ENCODE measurements around the gene MAB21L4. TPM values are rescaled to one million over a fixed set of nuclear protein-coding genes. Genes with fewer than 3 reads are reported as not detected.

MAB21L4 gene
- total RNA-seq, 2 experiments from 2014 or later: not detected

DNA sequence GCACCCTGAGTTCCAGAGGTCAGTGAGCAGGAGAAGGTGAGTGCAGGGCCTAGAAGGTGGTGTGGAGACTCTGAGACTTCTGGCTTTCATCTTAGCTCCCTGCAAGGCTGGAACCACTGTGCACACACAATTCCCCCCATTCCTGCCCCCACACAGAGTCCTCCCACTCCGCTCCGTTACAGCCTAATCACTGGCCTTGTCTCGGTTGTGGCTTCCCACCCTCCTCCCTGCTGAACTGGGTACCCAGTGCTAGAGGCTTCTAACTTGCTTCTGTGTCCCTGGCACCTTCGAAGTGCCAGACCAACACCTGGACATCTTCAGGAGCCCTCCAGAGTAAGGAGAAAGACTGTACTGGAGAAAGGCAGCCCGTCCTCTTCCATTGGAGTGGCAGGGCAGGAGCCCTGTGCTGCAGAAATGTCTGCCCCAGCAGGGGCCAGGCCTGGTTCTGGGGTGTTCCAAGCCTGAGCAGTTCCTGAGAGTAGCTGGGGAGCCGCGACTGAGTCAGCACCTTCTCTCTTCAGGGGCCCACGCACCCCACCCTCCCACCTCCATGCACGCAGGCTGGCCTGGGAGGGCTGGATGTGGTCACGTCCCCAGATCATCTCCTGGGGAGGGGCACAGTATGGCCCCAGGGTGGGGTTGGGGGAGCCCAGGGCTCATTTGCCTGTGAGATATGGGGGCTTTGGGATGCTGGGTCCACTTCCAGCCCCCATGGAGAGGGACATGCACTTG is 33.6 kb upstream of the MAB21L4 start:
- CTCF ChIA-PET: no interaction called here
- H3K27me3 Mint-ChIP-seq (ENCODE audit: low read depth): peaks cover 3% of the 10 kb centered on the region
- H3K4me3 Mint-ChIP-seq: no peak overlapping the region
- DNase-seq: no peak
- intact Hi-C loops (cut with micrococcal nuclease): no loop called here
- H3K4me1 Mint-ChIP-seq (ENCODE audit: low read depth): no peaks in the 10 kb centered on the region
- no peak overlapping the region for H3K27ac Mint-ChIP-seq
- H3K36me3 Mint-ChIP-seq (ENCODE audit: low read depth): no peaks in the 10 kb centered on the region
- H3K9me3 Mint-ChIP-seq: no peaks in the 10 kb centered on the region

DNA sequence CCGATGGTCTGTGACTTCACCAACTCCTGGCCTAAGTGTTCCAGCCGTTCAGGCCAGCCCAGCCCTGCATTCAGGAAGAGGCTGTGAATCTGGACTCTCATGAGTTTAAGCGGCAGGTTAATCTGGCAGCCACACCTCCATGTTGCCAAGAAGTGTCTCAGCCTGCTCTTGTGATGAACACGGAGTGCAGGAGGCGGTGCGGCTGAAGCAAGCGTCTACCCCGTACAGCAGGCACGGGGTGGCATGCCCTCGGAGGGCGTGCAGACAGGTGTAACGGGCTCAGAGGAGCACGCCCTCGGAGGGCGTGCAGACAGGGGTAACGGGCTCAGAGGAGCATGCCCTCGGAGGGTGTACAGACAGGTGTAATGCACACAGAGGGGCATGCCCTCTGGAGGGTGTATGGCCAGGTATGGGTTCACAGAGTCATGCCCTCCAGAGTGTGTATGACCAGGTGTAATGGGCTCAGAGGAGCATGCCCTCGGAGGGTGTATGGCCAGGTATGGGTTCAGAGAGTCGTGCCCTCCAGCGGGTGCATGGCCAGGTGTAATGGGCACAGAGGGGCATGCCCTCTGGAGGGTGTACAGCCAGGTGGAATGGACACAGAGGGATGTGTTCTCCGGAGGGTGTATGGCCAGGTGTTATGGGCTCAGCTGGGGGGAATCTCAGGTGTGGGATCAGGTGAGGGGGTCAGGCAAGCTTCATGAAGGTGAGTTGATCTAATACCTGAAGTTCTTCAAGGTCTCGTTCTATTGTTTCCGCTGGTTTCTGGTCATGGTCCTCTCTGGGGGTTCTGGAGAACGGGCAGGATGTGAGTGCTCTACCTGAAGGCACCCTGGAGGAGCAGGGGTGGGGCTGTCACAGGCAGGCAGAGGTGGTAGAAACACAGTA is 32.8 kb upstream of the MAB21L4 start:
- no peak for DNase-seq
- H3K27ac Mint-ChIP-seq: no peak overlapping the region
- no peak overlapping the region for H3K4me3 Mint-ChIP-seq
- H3K4me1 Mint-ChIP-seq (ENCODE audit: low read depth): no peaks in the 10 kb centered on the region
- intact Hi-C loops (cut with micrococcal nuclease): no loop called here
- peaks cover 3% of the 10 kb centered on the region for H3K27me3 Mint-ChIP-seq (ENCODE audit: low read depth)
- no peaks in the 10 kb centered on the region for H3K36me3 Mint-ChIP-seq (ENCODE audit: low read depth)
- CTCF ChIA-PET: no interaction called here
- H3K9me3 Mint-ChIP-seq: no peaks in the 10 kb centered on the region

DNA sequence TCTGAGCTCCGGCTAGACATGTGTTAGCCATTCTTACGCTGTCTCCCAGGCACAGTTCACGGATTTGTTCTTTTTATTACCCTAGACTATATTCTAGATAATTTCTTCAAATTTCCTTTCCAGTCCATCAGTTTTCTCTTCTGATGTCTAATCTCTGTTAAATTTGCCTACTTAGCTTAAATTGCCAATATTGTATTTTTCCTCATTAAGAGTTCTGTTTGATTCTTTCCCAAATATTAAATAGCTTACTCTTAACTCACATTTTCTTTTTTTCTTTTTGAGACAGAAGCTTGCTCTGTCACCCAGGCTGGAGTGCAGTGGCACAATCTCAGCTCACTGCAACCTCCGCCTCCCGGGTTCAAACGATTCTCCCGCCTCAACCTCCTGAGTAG is 31.4 kb upstream of the MAB21L4 start:
- no peak for DNase-seq
- Mint-ChIP-seq H3K27me3 (ENCODE audit: low read depth) (peaks cover 3% of the 10 kb centered on the region), H3K4me3 (no peak overlapping the region), H3K4me1 (ENCODE audit: low read depth) (no peaks in the 10 kb centered on the region), H3K9me3 (no peaks in the 10 kb centered on the region), H3K36me3 (ENCODE audit: low read depth) (no peaks in the 10 kb centered on the region), H3K27ac (no peak overlapping the region)
- intact Hi-C loops (cut with micrococcal nuclease): no loop called here
- CTCF ChIA-PET: interaction anchor here (0.7 kb wide), 1 partner anchor 76 kb away, joined by 3 read pairs; no protein-coding TSS in a partner anchor

DNA sequence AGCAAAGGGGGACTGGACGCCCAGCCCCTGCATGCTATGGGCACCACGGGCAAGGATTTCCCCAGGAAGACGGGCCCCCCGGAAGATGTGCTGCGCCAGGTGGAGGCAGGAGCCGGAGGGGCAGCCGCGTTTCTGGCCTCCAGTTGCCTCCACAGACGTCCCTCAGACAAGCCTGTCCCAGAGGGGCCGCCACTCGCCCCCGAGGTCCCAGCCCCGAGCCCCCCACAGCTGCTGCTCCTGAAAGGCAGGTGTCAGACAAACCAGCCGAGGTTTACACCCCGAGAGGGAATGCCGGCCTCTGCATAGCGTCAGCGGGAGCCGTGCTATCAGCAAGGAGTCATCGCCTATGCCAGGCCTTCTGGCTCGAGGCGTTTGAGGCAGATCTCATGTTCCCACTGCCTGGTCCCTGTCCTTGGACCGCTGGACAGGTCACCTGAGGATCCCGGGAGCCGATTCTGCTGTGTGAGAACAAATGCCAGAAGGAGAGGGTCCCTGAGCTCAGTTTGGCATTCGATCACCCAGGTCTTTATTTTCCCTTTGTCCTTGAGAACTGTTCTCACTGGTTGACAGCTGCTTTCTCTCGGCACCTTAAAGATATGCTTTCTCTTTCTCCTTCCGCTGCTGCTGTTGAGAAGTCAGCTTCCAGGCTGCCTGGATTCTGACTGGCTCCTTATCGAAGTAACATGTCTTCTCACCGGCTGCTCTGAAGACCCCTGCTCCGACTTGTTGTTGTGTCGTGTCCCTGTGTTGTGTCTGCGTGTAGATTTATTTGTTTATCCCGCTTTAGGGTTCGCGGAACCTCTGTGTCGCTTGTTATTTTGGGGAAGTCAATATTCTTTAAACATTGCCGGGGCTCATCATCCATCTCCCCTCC is 30.8 kb upstream of the MAB21L4 start:
- Mint-ChIP-seq H3K36me3 (ENCODE audit: low read depth) (no peaks in the 10 kb centered on the region), H3K4me3 (no peak overlapping the region), H3K27me3 (ENCODE audit: low read depth) (peaks cover 3% of the 10 kb centered on the region), H3K9me3 (no peaks in the 10 kb centered on the region), H3K27ac (no peak overlapping the region), H3K4me1 (ENCODE audit: low read depth) (no peaks in the 10 kb centered on the region)
- intact Hi-C loops (cut with micrococcal nuclease): no loop called here
- CTCF ChIA-PET: no interaction called here
- peak; percentile 2 for DNase-seq

GRCh38 chr2:240925568-240926515 is 29.9 kb upstream of the MAB21L4 start:
- peaks cover 3% of the 10 kb centered on the region for H3K27me3 Mint-ChIP-seq (ENCODE audit: low read depth)
- CTCF ChIA-PET: no interaction called here
- no peaks in the 10 kb centered on the region for H3K9me3 Mint-ChIP-seq
- DNase-seq: peak; percentile 2
- no peaks in the 10 kb centered on the region for H3K36me3 Mint-ChIP-seq (ENCODE audit: low read depth)
- intact Hi-C loops (cut with micrococcal nuclease): no loop called here
- H3K27ac Mint-ChIP-seq: no peak overlapping the region
- H3K4me1 Mint-ChIP-seq (ENCODE audit: low read depth): no peaks in the 10 kb centered on the region
- H3K4me3 Mint-ChIP-seq: no peak overlapping the region

DNA sequence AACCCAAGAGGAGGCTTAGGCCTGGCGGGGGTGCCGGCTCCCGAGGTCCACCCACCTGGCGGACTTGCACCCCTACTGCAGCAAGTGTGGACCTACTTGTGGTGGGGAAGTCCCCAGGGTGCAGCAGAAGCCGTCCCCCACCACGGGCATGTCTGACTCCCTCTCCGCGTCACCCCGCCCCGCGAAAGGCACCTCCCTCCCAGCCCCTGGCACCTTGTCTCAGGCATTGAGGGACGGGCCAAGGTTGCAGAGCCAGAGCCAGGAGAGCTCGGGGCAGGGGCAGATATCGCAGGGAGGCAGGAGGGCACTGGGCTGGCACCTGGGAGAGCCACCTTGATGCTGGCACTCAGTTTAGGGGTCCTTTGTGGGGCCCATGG is 29.2 kb upstream of the MAB21L4 start:
- Mint-ChIP-seq H3K27me3 (ENCODE audit: low read depth) (peaks cover 3% of the 10 kb centered on the region), H3K36me3 (ENCODE audit: low read depth) (no peaks in the 10 kb centered on the region), H3K4me1 (ENCODE audit: low read depth) (no peaks in the 10 kb centered on the region), H3K27ac (no peak overlapping the region), H3K4me3 (no peak overlapping the region), H3K9me3 (no peaks in the 10 kb centered on the region)
- DNase-seq: peak; percentile 2
- CTCF ChIA-PET: no interaction called here
- intact Hi-C loops (cut with micrococcal nuclease): no loop called here

- intact Hi-C loops (cut with micrococcal nuclease): no loop called here
- Mint-ChIP-seq H3K4me1 (ENCODE audit: low read depth) (no peaks in the 10 kb centered on the region), H3K27me3 (ENCODE audit: low read depth) (no peaks in the 10 kb centered on the region), H3K27ac (no peak overlapping the region), H3K4me3 (no peak overlapping the region), H3K36me3 (ENCODE audit: low read depth) (no peaks in the 10 kb centered on the region), H3K9me3 (no peaks in the 10 kb centered on the region)
- DNase-seq: peak; percentile 2
- CTCF ChIA-PET: no interaction called here
Observed at GRCh38 chr2:240922982-240923537, 27.1 kb upstream of the MAB21L4 start.

DNA sequence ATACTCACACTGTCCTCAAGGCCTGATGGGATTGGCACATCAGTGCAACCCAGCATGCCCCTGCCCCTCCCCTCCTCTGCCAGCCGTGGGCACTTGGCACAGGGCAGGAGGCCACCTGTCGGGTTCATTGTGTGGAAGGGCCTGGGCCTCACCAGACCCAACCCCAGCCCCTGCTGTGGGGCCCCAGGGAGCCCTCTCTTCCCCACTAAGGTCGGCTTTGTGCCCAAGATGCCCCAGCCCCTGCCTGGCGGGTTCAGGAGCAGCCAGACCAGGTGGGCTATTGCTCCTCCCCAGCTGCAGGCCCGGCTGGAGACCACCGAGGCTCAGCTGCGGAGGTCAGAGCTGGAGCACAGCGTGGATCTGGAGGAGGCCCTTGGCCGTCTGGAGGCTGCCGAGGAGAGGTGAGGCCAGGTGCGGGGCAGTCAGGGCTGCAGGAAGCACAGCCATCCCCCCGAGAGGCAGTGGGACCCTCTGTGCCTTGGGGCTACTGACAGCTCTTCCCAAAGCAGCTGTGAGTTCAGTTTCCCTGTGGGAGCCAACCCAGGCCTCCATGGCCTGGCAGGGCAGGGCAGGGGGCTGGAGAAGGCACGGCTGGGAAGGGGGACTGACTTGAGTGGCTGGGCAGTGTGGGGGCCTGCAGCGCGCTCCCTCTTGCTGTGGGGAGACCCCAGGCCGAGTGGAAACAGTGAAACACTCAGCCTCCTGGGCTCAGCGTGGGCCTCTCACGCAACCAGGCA is 26.5 kb upstream of the MAB21L4 start:
- intact Hi-C loops (cut with micrococcal nuclease): no loop called here
- no peaks in the 10 kb centered on the region for H3K4me1 Mint-ChIP-seq (ENCODE audit: low read depth)
- DNase-seq: peak; percentile 4
- no peaks in the 10 kb centered on the region for H3K9me3 Mint-ChIP-seq
- CTCF ChIA-PET: no interaction called here
- no peak overlapping the region for H3K27ac Mint-ChIP-seq
- no peaks in the 10 kb centered on the region for H3K36me3 Mint-ChIP-seq (ENCODE audit: low read depth)
- no peak overlapping the region for H3K4me3 Mint-ChIP-seq
- H3K27me3 Mint-ChIP-seq (ENCODE audit: low read depth): no peaks in the 10 kb centered on the region

- Mint-ChIP-seq H3K4me3 (no peak overlapping the region), H3K4me1 (ENCODE audit: low read depth) (no peaks in the 10 kb centered on the region), H3K27me3 (ENCODE audit: low read depth) (no peaks in the 10 kb centered on the region), H3K9me3 (no peaks in the 10 kb centered on the region), H3K27ac (no peak overlapping the region), H3K36me3 (ENCODE audit: low read depth) (no peaks in the 10 kb centered on the region)
- intact Hi-C loops (cut with micrococcal nuclease): no loop called here
- CTCF ChIA-PET: no interaction called here
- no peak for DNase-seq
Observed at GRCh38 chr2:240921995-240922244, 26.0 kb upstream of the MAB21L4 start.

DNA sequence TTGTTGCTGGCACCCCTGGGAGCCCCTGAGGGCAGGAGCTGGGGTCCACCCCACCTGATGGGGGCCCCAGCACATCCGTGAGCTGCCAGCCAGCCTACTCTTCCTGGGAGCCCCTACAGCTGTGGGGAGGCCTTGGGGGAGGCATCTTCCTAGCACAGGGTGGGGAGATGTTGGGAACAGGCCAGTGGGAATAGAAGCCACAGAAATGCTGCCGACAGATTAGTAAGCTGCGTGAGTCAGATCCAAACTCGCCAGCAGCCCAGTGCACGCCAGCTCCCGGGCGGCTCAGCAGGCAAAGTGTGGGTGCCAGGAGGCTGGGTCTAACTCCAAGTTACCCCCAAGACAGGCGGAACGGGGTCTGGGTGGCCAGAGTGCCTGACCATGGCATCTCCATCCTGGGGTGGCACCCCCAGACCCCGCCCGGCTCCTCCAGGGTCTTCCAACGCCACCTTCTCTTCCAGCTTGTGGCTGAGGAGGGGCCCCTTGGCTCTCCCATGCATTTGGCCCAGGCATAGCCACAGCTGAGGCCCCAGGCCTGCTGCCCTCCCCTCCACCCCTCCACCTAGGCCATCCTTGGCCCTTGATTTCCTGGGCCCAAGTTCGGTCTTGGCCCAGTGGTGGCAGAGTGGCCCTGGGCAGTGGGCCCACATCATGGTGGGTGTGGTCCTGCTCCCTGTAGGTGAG is 25.5 kb upstream of the MAB21L4 start:
- peak; percentile 2 for DNase-seq
- intact Hi-C loops (cut with micrococcal nuclease): no loop called here
- H3K9me3 Mint-ChIP-seq: no peaks in the 10 kb centered on the region
- no peaks in the 10 kb centered on the region for H3K4me1 Mint-ChIP-seq (ENCODE audit: low read depth)
- H3K27ac Mint-ChIP-seq: no peak overlapping the region
- no peak overlapping the region for H3K4me3 Mint-ChIP-seq
- H3K27me3 Mint-ChIP-seq (ENCODE audit: low read depth): no peaks in the 10 kb centered on the region
- no peaks in the 10 kb centered on the region for H3K36me3 Mint-ChIP-seq (ENCODE audit: low read depth)
- CTCF ChIA-PET: no interaction called here

- H3K9me3 Mint-ChIP-seq: no peaks in the 10 kb centered on the region
- H3K27ac Mint-ChIP-seq: no peak overlapping the region
- no peaks in the 10 kb centered on the region for H3K36me3 Mint-ChIP-seq (ENCODE audit: low read depth)
- H3K27me3 Mint-ChIP-seq (ENCODE audit: low read depth): no peaks in the 10 kb centered on the region
- H3K4me1 Mint-ChIP-seq (ENCODE audit: low read depth): no peaks in the 10 kb centered on the region
- intact Hi-C loops (cut with micrococcal nuclease): no loop called here
- CTCF ChIA-PET: no interaction called here
- no peak overlapping the region for H3K4me3 Mint-ChIP-seq
- DNase-seq: peak; percentile 3
Observed at GRCh38 chr2:240920783-240921231, 24.9 kb upstream of the MAB21L4 start.

Measured in activated naive CD4-positive, alpha-beta T cell treated with anti-CD3 and anti-CD28 coated beads for 36 hours (primary cell).